Pancreas (tissue), 10 donors: ENCODE data around the gene PSAPL1. TPM values are rescaled to one million over a fixed set of nuclear protein-coding genes. Genes with fewer than 3 reads are reported as not detected.

Experiments used
- ATAC-seq, 4 donors: fragments of 200-7000 bp; cut with Tn5 transposase; one replicate each; pipeline versions ENCODE4 v1.8.0 to v1.9.1; 2020; ENCODE audit warnings: mild to moderate bottlenecking in 4 of 4, moderate library complexity in 4 of 4
- DNase-seq, 6 donors: peaks; one replicate each; pipeline ENCODE4 v3.0.0-alpha.2; 2020
- FAIRE-seq: peaks from 2 replicates; lab custom pipeline; 2012; peaks lifted over from hg19 to GRCh38; lab: Jason Lieb, UNC
- H3K27ac ChIP-seq, 4 donors: fragments of 200-600 bp; sonication (generic); 1 replicate in 3 of 4; 2 replicates in 1 of 4; pipeline versions ENCODE4 v1.5.0 to v1.8.0; 2020
- H3K27me3 ChIP-seq, 4 donors: fragments of 200-600 bp; one replicate each; pipeline ENCODE4 v1.8.0; 2021
- H3K36me3 ChIP-seq, 3 donors: fragments of 200-600 bp; sonication (generic) in 1 of 3; one replicate each; pipeline versions ENCODE4 v1.5.0 to v1.8.0; 2020 to 2021
- H3K4me1 ChIP-seq, 3 donors: fragments of 200-600 bp; one replicate each; pipeline ENCODE4 v1.8.0; 2021
- H3K4me3 ChIP-seq, 4 donors: fragments of 200-600 bp; sonication (generic) in 2 of 4; one replicate each; pipeline versions ENCODE4 v1.5.0 to v1.8.0; 2020 to 2021
- H3K9me3 ChIP-seq, 4 donors: fragments of 200-600 bp; one replicate each; pipeline ENCODE4 v1.8.0; 2021
- CTCF ChIP-seq, 4 donors: fragments of 200-600 bp; sonication (generic) in 3 of 4; IDR thresholded peaks; one replicate each; pipeline versions ENCODE4 v1.5.0 to v1.8.0; 2021; ENCODE audit warnings: antibody characterized with exemption in 4 of 4
- WGBS, 2 donors: extraction: QIAGEN DNeasy Blood & Tissue Kit; methylation state at CpG; one replicate each; pipeline ENCODE4 v1.1.7; 2013; 5-methylcytosine and 5-hydroxymethylcytosine counted together
- intact Hi-C, 3 donors: fragments of 100-400 bp; cut with DNase I; formaldehyde crosslinking; loops; one replicate each; pipeline versions ENCODE4 v1.11.1 to v1.14.2; 2022
- polyA plus RNA-seq, 2 donors: library from polyadenylated mRNA; stranded (reverse); fragments of 200-250 nt; gene quantifications; one replicate each; pipeline ENCODE4 v1.2.3, GENCODE V29; 2013
- total RNA-seq, 6 donors: library from RNA; stranded (reverse); fragmentation: NEBNext Ultra II Directional in 4 of 6; extraction: Animal tissue kit (Norgen Biotek cat#: 25700) in 4 of 6; gene quantifications; one replicate each; pipeline versions ENCODE4 v1.2.1 to v1.2.4, GENCODE V29; 2021 to 2023
- donor health status: healthy with polysubstance abuse.
- donor health status: DM: no; HTN: no; CAD: no; lungs with moderate emphysema.
- donor health status: DM: no; HTN: no; CAD: no.
- donor health status: control.
- donor health status: control.
- donor health status: Bipolar disorder and iron deficiency.
- donor health status: DM: yes; HTN: yes; CAD: no.
- donor health status: DM: no; HTN: no; CAD: no.
- donor health status: DM: no; HTN: no; CAD: no.
- donor health status: DM: yes; HTN: yes; CAD: no.

The PSAPL1 gene
- total and polyA plus RNA-seq, 8 donors = 0.06 TPM; not detected in 7

DNA sequence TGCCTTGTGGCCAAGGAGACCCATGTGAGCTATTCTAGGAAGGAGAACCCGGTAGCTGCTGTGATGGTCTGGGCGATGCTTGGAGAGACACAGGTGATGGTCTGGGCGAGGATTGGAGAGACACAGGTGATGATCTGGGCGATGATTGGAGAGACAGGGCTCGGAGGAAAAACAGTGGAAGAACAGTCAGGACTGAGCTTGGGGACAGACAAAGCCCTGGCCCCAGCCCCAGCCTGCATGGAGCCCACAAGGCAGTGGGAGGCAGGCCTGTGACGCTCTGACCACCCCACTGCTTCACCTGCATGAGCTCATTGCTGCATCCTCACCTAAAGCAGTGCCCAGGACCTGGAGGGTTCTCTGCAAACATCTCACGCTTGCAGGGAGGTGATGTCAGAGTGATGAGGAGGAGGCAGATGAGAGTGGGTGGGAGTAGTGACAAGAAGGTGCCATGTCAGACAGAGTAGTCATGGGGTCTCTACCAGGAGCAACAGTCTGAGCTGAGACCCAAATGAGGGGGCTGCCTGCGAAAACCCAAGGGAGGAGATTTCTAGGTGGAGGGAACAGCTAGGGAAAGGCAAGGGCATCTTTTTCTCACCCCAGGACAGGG lies 35.9 kb upstream of the PSAPL1 start:
- ATAC-seq (no peak), DNase-seq (no peak), FAIRE-seq (no peak)
- intact Hi-C loops = no loop called here
- TF ChIP-seq CTCF (IDR thresholded peaks at IDR 0.05) = no peak
- no peaks in the 10 kb centered on the region for H3K27me3 ChIP-seq
- H3K4me1 ChIP-seq = no peaks in the 10 kb centered on the region
- no peak overlapping the region for H3K27ac ChIP-seq
- WGBS, 2 donors = 57 to 71% methylated on average over 8 of the region's 8 CpGs
- H3K9me3 ChIP-seq = no peaks in the 10 kb centered on the region
- H3K4me3 ChIP-seq = no peak overlapping the region
- H3K36me3 ChIP-seq = no peaks in the 10 kb centered on the region

GRCh38 chr4:7470111-7470510 lies 35.4 kb upstream of the PSAPL1 start:
- intact Hi-C loops = no loop called here
- H3K9me3 ChIP-seq = no peaks in the 10 kb centered on the region
- DNase-seq (no peak), ATAC-seq (no peak), FAIRE-seq (no peak)
- H3K27ac ChIP-seq = no peak overlapping the region
- H3K4me3 ChIP-seq = no peak overlapping the region
- H3K4me1 ChIP-seq = no peaks in the 10 kb centered on the region
- TF ChIP-seq CTCF (IDR thresholded peaks at IDR 0.05) = no peak
- no peaks in the 10 kb centered on the region for H3K36me3 ChIP-seq
- 56 to 58% methylated on average over 3 of the region's 3 CpGs for WGBS, 2 donors
- no peaks in the 10 kb centered on the region for H3K27me3 ChIP-seq

DNA sequence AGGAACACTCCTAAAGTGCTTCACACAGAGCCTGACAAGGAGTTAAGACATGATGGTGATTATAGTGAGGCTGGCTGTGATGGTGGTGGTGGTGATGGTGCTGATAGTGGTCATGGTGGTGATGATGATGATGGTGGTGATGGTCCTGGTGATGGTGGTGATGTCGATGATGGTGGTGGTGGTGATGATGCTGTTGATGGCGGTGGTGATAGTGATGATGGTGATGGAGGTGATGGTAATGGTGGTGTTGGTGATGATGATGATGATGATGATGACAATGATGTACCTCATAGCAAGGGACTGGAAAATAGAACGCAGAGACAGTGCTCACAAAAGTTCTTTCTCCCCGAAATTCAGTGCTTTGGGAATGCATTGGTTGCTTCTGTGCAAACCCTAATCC lies 34.3 kb upstream of the PSAPL1 start:
- H3K4me3 ChIP-seq = no peak overlapping the region
- no peaks in the 10 kb centered on the region for H3K4me1 ChIP-seq
- WGBS, 2 donors = 60 to 77% methylated on average over 4 of the region's 4 CpGs
- H3K27ac ChIP-seq = no peak overlapping the region
- no peak for ATAC-seq
- no peaks in the 10 kb centered on the region for H3K27me3 ChIP-seq
- intact Hi-C loops = no loop called here
- no peaks in the 10 kb centered on the region for H3K9me3 ChIP-seq
- no peaks in the 10 kb centered on the region for H3K36me3 ChIP-seq
- FAIRE-seq = no peak
- no peak for DNase-seq
- no peak for TF ChIP-seq CTCF (IDR thresholded peaks at IDR 0.05)

DNA sequence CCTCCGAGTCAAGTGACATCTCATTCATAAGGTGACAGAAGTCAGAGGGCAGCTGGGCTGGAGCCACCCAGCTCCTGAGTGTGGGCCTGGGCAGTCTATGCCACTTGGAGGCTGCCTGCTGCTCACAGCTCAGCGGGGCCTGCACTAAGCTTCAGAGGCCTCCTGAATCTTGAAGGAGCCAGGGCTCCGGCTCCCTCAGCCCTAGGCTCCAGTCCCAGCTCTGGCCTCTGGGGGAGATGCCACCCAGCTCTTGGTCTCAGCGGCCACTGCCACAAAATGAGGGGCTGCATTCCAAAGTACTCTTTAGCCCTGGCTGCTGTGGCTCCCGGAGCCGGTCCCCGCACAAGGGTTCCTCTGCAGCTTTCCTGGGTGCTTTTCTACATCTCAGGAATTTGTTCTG lies 32.7 kb upstream of the PSAPL1 start:
- Histone ChIP-seq H3K9me3 (no peaks in the 10 kb centered on the region), H3K4me3 (no peak overlapping the region), H3K27ac (no peak overlapping the region), H3K27me3 (no peaks in the 10 kb centered on the region), H3K4me1 (no peaks in the 10 kb centered on the region), H3K36me3 (no peaks in the 10 kb centered on the region)
- FAIRE-seq (no peak), DNase-seq (no peak), ATAC-seq (no peak)
- WGBS, 2 donors = 74 to 91% methylated on average over 7 of the region's 7 CpGs
- TF ChIP-seq CTCF (IDR thresholded peaks at IDR 0.05) = no peak
- intact Hi-C loops = no loop called here

DNA sequence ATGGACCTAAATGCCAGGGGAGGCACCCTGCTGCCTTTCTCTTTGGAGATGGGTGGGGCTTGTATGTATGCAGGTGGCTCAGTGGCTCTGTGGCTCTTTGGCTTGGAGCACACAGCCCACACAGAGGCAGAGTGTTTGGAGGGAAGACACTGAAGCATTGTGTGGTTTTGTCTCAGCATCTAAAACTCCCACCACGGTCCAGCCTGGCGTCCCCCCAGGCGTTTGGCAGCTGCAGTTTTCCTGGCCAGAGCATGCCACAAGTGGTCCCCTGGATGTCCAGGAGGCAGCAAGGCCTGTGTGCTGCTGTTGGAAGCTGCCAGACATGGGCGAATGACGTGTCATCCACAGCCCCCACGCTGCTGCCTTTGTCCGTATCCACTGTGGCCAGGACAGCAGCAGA lies 32.2 kb upstream of the PSAPL1 start:
- DNase-seq (peak in 1 of 6 donors; percentile 41), FAIRE-seq (no peak), ATAC-seq (no peak)
- Histone ChIP-seq H3K4me3 (no peak overlapping the region), H3K4me1 (no peaks in the 10 kb centered on the region), H3K27me3 (no peaks in the 10 kb centered on the region), H3K27ac (no peak overlapping the region), H3K9me3 (no peaks in the 10 kb centered on the region), H3K36me3 (no peaks in the 10 kb centered on the region)
- WGBS, 2 donors = 75 to 84% methylated on average over 7 of the region's 7 CpGs
- no peak for TF ChIP-seq CTCF (IDR thresholded peaks at IDR 0.05)
- intact Hi-C loops = no loop called here
